GM10847 (cell line): Measurements from ENCODE around the gene GLS.

Experiments used
- POLR2A ChIP-seq: IDR thresholded peaks from 2 replicates; pipeline ENCODE4 v1.6.1; 2011; ENCODE audit not compliant: insufficient read length; ENCODE audit errors: extremely low read depth

The GLS gene

DNA sequence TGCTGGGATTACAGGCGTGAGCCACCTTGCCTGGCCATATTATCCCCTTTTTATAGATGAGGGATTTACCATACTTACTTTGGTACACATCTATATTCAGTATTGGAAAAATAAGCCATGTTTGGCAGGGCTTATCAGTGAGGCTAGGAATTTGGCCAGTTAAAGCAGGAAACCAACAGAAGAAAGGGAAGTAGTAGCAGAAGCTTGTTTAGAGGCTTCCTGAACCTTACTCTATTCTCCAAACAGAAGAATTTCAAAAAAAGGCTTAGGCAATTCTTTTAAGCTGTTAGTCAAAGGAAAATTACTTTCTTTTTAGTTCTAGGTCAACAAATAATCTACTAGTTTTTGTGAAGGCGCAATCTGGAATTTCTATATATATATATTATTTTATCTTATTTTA is 3.2 kb upstream of the GLS start:
- no peak for TF ChIP-seq POLR2A

DNA sequence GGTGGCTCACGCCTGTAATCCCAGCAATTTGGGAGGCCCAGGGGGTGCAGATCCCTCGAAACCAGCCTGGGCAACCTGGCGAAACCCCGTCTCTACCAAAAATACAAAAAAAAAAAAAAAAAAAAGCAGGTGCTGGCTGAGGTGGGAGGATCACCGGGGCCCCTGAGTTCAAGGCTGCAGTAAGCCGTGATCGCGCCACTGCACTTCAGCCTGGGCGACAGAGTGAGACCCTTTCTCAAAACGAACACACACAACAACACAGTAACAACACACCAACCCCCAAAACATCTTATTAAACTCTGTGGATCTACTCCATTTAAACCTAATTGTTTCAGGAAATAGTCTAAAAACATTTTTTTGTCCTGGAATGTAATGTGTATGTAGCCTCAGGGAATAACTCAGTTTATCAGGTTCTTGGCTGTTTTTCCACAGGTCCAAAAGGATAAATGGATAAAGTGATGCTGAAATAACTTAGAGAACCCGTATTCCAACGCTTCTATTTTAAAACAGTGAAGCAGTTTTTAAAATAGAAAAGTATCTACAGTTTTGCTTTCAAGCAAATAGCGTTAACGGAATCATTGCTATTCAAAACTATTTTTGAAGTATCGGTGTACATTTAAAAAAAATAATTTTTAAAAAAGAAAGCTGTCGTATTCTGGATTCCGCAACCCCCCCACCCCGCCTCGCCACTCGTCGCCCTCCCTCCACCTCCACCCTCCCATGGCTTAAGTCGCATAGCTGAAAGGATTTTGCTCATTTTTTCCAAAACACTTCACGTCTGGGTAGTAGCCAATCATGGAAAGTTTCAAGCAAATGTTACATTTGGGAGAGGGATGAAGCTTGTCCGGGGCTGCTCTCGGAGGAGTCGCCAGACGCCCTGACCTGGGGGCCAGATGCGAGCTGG is 895 bp upstream of the GLS start:
- TF ChIP-seq POLR2A: no peak

DNA sequence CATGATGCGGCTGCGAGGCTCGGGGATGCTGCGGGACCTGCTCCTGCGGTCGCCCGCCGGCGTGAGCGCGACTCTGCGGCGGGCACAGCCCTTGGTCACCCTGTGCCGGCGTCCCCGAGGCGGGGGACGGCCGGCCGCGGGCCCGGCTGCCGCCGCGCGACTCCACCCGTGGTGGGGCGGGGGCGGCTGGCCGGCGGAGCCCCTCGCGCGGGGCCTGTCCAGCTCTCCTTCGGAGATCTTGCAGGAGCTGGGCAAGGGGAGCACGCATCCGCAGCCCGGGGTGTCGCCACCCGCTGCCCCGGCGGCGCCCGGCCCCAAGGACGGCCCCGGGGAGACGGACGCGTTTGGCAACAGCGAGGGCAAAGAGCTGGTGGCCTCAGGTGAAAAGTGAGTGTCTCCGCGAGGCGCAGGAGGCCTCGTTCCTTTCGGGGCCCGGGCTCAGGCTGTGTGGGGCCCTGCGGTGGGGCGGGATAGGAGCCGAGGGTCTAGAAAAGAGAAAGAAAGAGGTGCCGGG is 520 bp downstream of the GLS start:
- no peak for TF ChIP-seq POLR2A

DNA sequence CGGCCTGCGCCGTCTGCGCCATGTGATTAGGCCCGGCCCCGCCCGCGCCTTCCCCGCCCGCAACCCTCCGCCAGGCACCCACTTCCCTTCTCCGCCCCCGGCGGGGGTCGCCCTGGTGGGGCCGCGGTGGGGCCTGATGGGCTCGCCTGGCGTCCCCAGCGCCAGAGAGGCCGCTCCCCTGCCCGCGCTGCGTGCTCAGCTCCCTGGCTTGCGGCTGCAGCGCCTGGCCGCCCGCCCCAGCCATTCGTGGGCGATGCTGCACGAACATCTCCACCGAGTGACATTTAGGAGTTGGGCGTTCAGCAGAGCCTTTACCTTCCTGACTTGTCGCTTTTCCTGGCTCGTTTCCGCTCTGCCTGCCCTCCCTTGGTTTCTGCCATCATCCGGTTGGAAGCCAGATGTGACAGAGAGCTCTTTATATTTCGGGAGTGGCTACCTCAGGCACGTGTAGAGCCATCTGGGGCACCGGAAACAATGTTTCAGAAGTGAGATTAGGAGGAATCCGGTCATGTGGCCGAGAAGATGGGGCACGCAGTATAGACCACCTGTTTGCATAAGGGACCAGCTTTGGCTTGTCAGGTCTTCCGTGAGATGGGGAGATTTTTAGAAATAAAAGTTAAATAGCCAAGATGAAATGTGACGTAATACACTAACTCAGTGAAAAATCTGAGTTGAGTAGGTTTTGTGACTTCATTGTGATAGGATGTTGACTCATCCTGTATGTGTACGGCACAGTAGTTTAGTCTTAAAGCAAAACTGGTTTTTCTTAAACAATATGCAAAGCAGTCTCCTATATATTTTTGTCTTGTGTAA is 1.2 kb downstream of the GLS start:
- TF ChIP-seq POLR2A: peak; percentile 60

DNA sequence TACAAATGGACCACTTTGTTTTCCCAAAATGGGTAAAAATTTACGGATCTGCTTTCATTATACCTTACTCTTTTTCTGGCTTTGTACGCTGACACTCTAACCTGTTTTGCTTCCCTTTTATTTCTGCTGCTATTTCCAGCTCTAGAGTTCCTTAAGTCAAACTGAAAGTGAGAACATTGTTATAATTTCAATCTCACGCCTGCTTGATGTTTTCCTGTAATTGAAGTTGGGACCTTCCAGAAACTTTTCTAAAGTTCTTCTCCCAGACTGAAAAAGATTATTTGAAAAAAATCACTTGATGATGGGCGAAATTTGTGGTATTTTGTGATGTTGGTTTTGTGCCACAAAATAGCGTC is 1.8 kb downstream of the GLS start:
- TF ChIP-seq POLR2A: no peak

DNA sequence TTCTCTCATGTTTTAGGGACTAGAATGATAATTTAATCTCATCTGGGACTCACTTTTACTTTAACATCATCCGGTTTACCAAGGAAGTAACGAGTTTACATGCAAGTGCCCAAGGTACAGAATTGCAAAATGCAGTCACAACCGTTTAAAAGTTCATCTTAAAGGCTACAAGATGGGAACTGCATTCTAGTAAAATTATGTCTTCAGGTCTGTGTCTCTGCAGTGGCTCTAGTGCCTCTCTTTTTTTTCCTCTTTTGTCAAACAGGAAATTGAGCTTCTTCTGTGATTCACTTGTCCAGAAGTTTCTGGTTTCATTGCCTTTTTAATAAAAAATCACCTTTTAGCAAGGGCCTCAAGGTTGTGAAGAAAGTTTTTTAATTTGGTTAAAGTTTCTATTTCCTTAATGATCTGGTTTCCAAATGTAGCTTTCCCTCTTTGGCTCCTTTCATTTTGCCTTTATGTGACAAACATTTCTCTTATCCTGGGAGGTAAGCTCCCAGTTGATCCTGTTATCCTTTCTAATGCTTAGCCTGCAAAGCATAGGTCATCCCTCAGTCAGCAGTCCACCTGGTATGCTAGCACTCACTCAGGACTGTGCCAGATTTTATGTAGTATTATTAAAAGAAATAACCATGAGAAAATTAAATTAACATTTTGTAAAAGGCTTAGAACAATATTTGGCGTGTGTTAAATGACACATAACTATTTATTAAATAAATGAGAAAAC is 2.4 kb downstream of the GLS start:
- TF ChIP-seq POLR2A: no peak

DNA sequence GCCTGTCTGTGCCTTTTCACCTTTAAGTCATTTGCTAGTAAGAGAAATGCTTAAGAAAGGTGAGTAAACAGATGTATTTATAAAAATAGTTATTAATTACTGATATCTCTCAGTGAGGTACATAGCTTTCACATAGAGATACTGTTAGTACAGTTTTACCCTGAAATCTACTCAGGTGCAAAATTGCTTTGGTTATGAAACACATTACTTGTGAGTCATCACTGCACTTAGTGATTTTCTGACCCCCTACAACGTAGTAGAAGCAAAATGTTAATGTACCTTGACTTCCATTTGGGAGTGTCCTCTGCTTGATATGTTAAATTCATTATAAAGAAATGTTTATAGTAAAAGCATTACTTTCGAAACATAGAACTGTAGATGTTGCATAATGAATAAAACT is 6.5 kb downstream of the GLS start:
- TF ChIP-seq POLR2A: no peak

DNA sequence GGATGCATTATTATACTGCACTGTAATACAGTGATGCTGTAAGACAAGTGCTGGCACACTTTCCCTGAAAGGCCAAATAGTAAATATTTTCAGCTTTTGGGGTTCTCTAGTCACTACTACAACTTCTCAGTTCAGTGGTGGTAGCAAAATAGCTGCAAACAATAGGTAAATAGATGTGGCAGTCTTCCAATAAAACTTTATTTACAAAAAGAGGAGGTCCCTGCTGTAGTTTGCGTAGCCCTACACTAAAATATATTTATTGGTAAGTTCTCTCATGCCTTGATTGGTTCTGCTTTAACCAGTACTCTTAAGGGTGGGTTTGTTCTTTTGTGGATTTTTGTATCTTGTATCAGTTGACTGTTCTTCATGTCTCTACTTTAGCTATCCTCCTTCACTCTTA is 7.8 kb downstream of the GLS start:
- TF ChIP-seq POLR2A: no peak

DNA sequence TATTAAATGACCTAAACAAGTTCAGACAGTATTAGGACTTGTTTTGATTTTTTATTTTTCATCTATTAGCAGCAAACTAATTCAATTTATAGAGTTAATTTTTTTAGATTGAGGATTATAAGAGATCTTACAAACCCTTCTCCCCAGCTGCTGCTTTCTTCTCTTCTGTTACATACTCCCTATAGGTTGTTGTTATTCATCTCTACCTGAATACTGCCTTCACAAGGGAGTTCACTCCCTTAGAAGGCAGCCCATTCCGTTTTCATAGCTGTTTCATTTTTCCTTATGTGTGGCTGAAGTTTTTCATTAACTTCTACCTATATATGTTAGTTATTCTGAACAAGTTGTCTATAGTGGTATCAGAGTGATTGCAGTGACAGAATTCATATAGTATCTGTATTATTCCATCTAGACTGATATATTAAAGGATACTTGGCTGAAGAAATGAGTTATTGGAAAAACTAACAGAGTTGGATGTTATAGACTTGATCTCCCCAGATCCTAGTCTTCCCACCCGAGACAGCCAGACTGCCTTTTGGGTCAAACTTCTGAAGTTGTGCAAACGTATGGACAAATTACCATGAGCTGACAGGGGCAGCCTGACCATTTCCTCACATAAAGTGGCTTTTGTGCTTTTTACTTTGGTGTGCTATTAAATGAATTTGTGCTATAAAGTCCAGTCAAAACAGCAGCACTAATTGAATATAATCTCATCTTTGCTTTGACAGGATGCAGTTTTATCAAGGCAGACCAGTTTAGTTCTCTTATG is 8.7 kb downstream of the GLS start:
- no peak for TF ChIP-seq POLR2A

DNA sequence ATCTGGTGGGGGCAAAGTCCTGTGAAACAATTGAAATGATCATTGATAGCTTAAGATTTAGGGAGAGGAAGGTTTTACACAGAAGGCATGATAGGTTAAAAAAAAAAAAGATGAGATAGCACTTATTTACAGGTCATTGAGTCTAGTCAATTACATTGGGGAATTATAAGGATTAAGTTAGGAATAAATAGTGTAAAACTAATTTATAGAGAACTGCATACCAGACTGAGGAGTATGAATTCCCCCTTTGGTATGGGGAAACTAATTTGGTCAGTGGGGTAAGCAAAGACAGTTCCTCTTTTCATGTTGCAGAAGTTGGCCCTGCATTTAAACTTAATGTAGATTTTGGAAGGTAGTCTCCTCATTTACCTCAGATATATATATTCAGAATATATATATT is 10.8 kb downstream of the GLS start:
- TF ChIP-seq POLR2A: no peak

DNA sequence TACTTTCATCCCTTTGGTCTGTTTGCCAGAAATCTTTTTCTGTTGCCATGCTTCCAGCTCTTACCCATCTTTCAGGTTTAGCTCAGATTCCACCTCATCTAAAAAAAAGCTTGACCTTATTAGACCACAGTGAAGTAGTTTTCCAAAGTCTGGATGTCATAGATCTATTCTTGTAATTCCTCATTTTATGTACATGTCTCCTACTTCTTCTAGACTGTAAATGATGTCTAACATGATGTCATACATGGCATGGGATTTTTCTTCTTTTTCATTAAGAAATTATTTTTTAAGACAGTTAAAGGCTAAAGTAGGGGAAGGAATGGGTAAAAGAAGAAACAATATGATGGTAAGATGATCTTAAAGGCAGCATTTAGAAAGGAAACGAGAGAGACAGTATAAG is 11.3 kb downstream of the GLS start:
- TF ChIP-seq POLR2A: no peak

DNA sequence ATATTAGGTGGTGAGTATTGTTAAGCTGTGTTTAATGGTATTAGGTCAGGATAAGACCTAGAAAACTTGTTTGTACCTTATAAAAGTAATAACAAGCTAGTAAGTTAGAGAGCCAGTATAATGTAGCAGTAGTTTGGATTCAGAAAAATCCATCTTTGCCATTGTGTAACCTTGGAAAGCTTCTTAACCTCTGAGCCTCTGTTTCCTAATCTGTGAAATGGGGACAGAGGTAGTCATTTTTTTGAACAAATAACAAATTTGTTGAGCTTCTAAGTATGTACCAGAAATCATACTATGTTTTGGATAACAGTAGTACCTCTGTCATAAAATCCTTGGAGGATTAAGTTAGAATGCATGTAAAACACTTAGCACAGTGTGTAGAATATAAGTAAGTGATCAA is 12.5 kb downstream of the GLS start:
- TF ChIP-seq POLR2A: no peak

DNA sequence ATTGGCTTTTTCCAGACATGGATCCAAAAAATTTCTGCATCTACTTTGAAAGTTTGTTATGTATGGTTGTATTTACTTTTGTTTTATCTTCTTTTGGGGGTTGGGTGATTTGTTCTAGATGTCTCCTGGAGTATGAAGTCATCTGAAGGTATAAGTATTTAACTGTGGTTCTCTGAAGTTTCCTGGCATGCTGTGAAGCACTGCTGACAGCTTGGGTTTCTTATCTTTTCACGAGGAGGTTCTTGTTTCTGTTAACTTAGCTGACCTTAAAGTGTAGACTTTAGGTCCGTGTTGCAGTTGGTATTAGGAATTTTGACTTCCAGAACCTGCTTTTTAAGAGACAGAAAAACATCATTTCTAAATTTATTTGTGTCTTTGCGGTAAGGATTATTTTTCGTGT is 15.9 kb downstream of the GLS start:
- TF ChIP-seq POLR2A: no peak

DNA sequence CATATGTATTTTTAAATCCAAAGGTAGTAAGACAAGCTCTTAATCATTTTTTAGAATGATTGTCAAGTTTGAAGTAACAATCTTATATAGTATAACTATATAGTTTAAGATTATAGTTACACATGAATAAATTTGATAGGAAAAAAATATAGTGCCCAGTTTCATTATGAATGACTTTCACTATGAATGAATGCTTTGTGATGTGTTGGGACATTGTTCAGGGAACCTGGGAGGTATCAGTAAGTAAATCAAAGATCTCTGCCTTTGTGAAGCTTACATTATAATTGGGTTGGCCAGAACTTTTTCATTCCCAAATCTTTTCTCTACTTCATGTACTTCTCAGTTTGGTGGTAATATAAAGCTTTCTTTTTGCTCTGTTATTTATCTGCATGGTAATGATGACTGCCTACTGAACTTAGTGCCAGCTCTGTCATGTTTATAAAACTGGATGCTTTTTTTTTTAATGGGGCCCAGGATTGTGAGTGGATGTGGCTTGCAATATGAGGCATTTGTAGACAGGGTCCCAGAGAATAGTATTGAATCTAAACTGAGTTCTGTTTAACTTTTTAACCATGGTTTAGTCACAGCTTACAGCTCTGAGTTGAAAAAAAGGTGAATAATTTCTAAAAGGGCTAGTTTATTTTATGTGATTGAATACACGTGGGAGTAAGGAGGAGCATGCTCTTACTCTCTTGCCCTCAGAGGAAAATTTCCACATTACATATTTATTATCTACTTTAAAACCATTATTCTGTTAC is 23.3 kb downstream of the GLS start:
- TF ChIP-seq POLR2A: no peak
